K562 (cell line): Measurements from ENCODE around the gene ANGEL2. TPM values are rescaled to one million over a fixed set of nuclear protein-coding genes. Genes with fewer than 3 reads are reported as not detected.

Experiments used
- BRD9 ChIP-seq: fragments of 450-650 bp; IDR thresholded peaks from 2 replicates; pipeline ENCODE4 v1.6.1; 2018; ENCODE audit warnings: low read depth; ENCODE audit not compliant: partially characterized antibody
- CTCF ChIP-seq, 3 experiments: IDR thresholded peaks in 2 of 3; conservative IDR thresholded peaks in 1 of 3; 2 replicates each; pipeline ENCODE4 v1.5.1; 2011 to 2012; ENCODE audit warnings: low read length in 3 of 3, mild to moderate bottlenecking in 3 of 3, control low read depth in 2 of 3, improper control_type of control experiment in 1 of 3, inconsistent platforms in 1 of 3, low read depth in 1 of 3, mixed read lengths in 1 of 3, moderate library complexity in 1 of 3; ENCODE audit not compliant: insufficient read depth in 2 of 3
- CXXC5 ChIP-seq: fragments of 250-450 bp; sonication (Bioruptor Pico); IDR thresholded peaks from 2 replicates; pipeline ENCODE4 v1.8.0; 2022; ENCODE audit warnings: inconsistent platforms, mild to moderate bottlenecking, moderate library complexity
- E2F1 ChIP-seq: sonication (generic); formaldehyde crosslinking; IDR thresholded peaks from 2 replicates; pipeline ENCODE4 v1.8.1; 2023; ENCODE audit warnings: mild to moderate bottlenecking, missing genetic modification reagents, moderate library complexity
- FOSL1 ChIP-seq: fragments of 200-800 bp; sonication (Bioruptor generic); conservative IDR thresholded peaks from 2 replicates; pipeline ENCODE4 v1.6.1; 2016; ENCODE audit warnings: missing genetic modification characterization, missing compliant biosample characterization
- GATAD2A ChIP-seq: fragments of 450-650 bp; IDR thresholded peaks from 2 replicates; pipeline ENCODE4 v1.6.1; 2017
- ID3 ChIP-seq, 2 experiments: fragments of 250-450 bp in 1 of 2; fragments of 450-650 bp in 1 of 2; sonication (Bioruptor Pico) in 1 of 2; IDR thresholded peaks; 2 replicates each; pipeline versions ENCODE4 v1.6.1 to v1.8.0; 2016 to 2021; ENCODE audit warnings: mild to moderate bottlenecking in 2 of 2, moderate library complexity in 2 of 2, missing compliant biosample characterization in 1 of 2, missing genetic modification characterization in 1 of 2
- KAT7 ChIP-seq: sonication (generic); formaldehyde crosslinking; IDR thresholded peaks from 2 replicates; pipeline ENCODE4 v1.8.0; 2022; ENCODE audit warnings: missing genetic modification reagents, mild to moderate bottlenecking, borderline replicate concordance
- MAFF ChIP-seq: IDR thresholded peaks from 2 replicates; pipeline ENCODE4 v1.6.1; 2012; ENCODE audit warnings: low read length, improper control_type of control experiment
- MAFK ChIP-seq: IDR thresholded peaks from 2 replicates; pipeline ENCODE4 v1.6.1; 2011; ENCODE audit warnings: low read length, improper control_type of control experiment
- MCM7 ChIP-seq, 2 experiments: fragments of 450-650 bp; IDR thresholded peaks; 2 replicates each; pipeline ENCODE4 v1.6.1; 2016 to 2018
- MYC ChIP-seq, 2 experiments: fragments of 250-450 bp in 1 of 2; sonication (Bioruptor Pico) in 1 of 2; IDR thresholded peaks; 2 replicates each; pipeline versions ENCODE4 v1.5.1 to v1.6.1; 2012 to 2021; ENCODE audit warnings: low read depth in 2 of 2, borderline replicate concordance in 1 of 2, improper control_type of control experiment in 1 of 2, low read length in 1 of 2, mild to moderate bottlenecking in 1 of 2, moderate library complexity in 1 of 2
- NELFE ChIP-seq: IDR thresholded peaks from 2 replicates; pipeline ENCODE4 v1.6.1; 2011; ENCODE audit warnings: mild to moderate bottlenecking; ENCODE audit not compliant: insufficient read depth, insufficient read length
- PCBP1 ChIP-seq: fragments of 200-400 bp; formaldehyde crosslinking; IDR thresholded peaks from 2 replicates; pipeline ENCODE4 v1.6.1; 2018; ENCODE audit warnings: mild to moderate bottlenecking, low read depth, low read length; ENCODE audit not compliant: poor library complexity, severe bottlenecking
- RAD21 ChIP-seq, 2 experiments: fragments of 250-450 bp in 1 of 2; fragments of 450-650 bp in 1 of 2; sonication (Bioruptor Pico) in 1 of 2; formaldehyde crosslinking in 1 of 2; IDR thresholded peaks in 1 of 2; conservative IDR thresholded peaks in 1 of 2; 2 replicates each; pipeline versions ENCODE4 v1.4.0 to v1.8.0; 2020 to 2022; ENCODE audit warnings: mild to moderate bottlenecking in 2 of 2, moderate library complexity in 1 of 2
- SPI1 ChIP-seq: IDR thresholded peaks from 2 replicates; pipeline ENCODE4 v1.6.1; 2011; ENCODE audit warnings: low read depth, low read length, control low read depth, borderline replicate concordance
- TAF7 ChIP-seq: fragments of 450-650 bp; IDR thresholded peaks from 2 replicates; pipeline ENCODE4 v1.6.1; 2016; ENCODE audit warnings: missing genetic modification characterization, missing compliant biosample characterization
- ZNF395 ChIP-seq: fragments of 200-800 bp; sonication (Bioruptor generic); IDR thresholded peaks from 2 replicates; pipeline ENCODE4 v1.6.1; 2017; ENCODE audit warnings: missing genetic modification characterization, missing compliant biosample characterization
- ZNF668 ChIP-seq: fragments of 250-450 bp; sonication (Bioruptor Pico); IDR thresholded peaks from 2 replicates; pipeline ENCODE4 v1.8.0; 2022; ENCODE audit warnings: mild to moderate bottlenecking, inconsistent platforms
- ZNF77 ChIP-seq: fragments of 250-450 bp; sonication (Bioruptor Pico); IDR thresholded peaks from 2 replicates; pipeline ENCODE4 v1.5.0; 2020
- polyA plus RNA-seq, 8 experiments: library from polyadenylated mRNA; depleted of rRNA in 4 of 8; stranded (reverse) in 5 of 8; unstranded in 3 of 8; fragments of >200 nt; fragmentation: Nextera tagmentation in 2 of 8; fragmentation: Illumina TruSeq in 1 of 8; extraction: Ambion mirVana in 2 of 8; extraction: Trizol in 1 of 8; gene quantifications; 2 replicates each; pipeline versions ENCODE4 v1.2.1 to v1.2.3, GENCODE V29; 2011 to 2014; ENCODE audit warnings: inconsistent platforms in 1 of 8, missing spikeins in 1 of 8
- total RNA-seq, 7 experiments: library from RNA; depleted of rRNA in 6 of 7; stranded (reverse); fragments of >200 nt in 6 of 7; fragmentation: Illumina TruSeq in 2 of 7; extraction: Trizol in 2 of 7; gene quantifications; 2 replicates each; pipeline versions ENCODE4 v1.2.1 to v1.2.3, GENCODE V29; 2011 to 2021; ENCODE audit warnings: low replicate concordance in 1 of 7

Gene ANGEL2
- total and polyA plus RNA-seq, 9 of the 15 experiments (the other 6 are each of a cell fraction or from before 2014, with no cell fraction given) = 6.8 to 34.6 (median 26.2) TPM

GRCh38 chr1:213017447-213018273, 2.0 kb upstream of the ANGEL2 start (continued):
- TF ChIP-seq CTCF (IDR thresholded peaks at IDR 0.05 in 2 of 3, conservative IDR thresholded peaks at IDR 0.05 in 1 of 3; ENCODE audit: insufficient read depth in 2 of 3, low read depth in 1 of 3, low read length in 3 of 3) = peak; percentile 11 to 54 (median 29); a peak in 3 of 6 replicates
- TF ChIP-seq E2F1 (CRISPR knock-in tag) = 0 out of 2 replicates have a peak, but pooled peaks have one; percentile 21
- 0 out of 2 replicates have a peak, but pooled peaks have one; percentile 20 for TF ChIP-seq ZNF395 (CRISPR knock-in tag)
- TF ChIP-seq ZNF77 = no peak
- TF ChIP-seq GATAD2A = peak; percentile 79; the same call in 1 of the 2 replicates
- TF ChIP-seq BRD9 = peak; percentile 78
- no peak for TF ChIP-seq PCBP1
- no peak for TF ChIP-seq MYC (IDR thresholded peaks at IDR 0.05; ENCODE audit: low read depth, low read length)
- 0 out of 2 replicates have a peak, but pooled peaks have one; percentile 19 for TF ChIP-seq MYC (CRISPR knock-in tag; IDR thresholded peaks at IDR 0.05; ENCODE audit: borderline replicate concordance, low read depth)
- TF ChIP-seq MAFK = 0 out of 2 replicates have a peak, but pooled peaks have one; percentile 19
- no peak for TF ChIP-seq ID3 (CRISPR knock-in tag; IDR thresholded peaks at IDR 0.05)
- no peak for TF ChIP-seq ID3 (tag; IDR thresholded peaks at IDR 0.05)
- TF ChIP-seq NELFE = no peak
- peak; percentile 37; the same call in 1 of the 2 replicates for TF ChIP-seq MAFF
- peak; percentile 24 for TF ChIP-seq CXXC5 (CRISPR knock-in tag)
- no peak for TF ChIP-seq TAF7 (tag)
- TF ChIP-seq SPI1 = no peak
- TF ChIP-seq MCM7 (IDR thresholded peaks at IDR 0.05) = no peak
- TF ChIP-seq RAD21 (CRISPR knock-in tag; conservative IDR thresholded peaks at IDR 0.05 in 1 of 2, IDR thresholded peaks at IDR 0.05 in 1 of 2) = peak; percentile 36 to 70; a peak in 3 of 4 replicates
- peak; percentile 77 for TF ChIP-seq FOSL1 (tag)
- TF ChIP-seq ZNF668 = 0 out of 2 replicates have a peak, but pooled peaks have one; percentile 11
- no peak for TF ChIP-seq KAT7 (CRISPR knock-in tag)
